Transverse colon (tissue), 4 donors: Measurements from ENCODE around the gene ZNF155.

Experiments used
- CTCF ChIP-seq, 5 experiments: fragments of 200-600 bp in 3 of 5; fragments of 450-650 bp in 2 of 5; sonication (generic) in 3 of 5; IDR thresholded peaks; 1 replicate in 2 of 5; 2 replicates in 3 of 5; pipeline ENCODE4 v1.5.1; 2016 to 2017; ENCODE audit warnings: antibody characterized with exemption in 5 of 5, inconsistent platforms in 3 of 5, mild to moderate bottlenecking in 2 of 5, moderate library complexity in 1 of 5
- EP300 ChIP-seq: sonication (generic); formaldehyde crosslinking; IDR thresholded peaks from one replicate; pipeline ENCODE4 v1.6.1; 2017; ENCODE audit warnings: antibody characterized with exemption, low read depth
- POLR2A ChIP-seq: fragments of 450-650 bp; IDR thresholded peaks from one replicate; pipeline ENCODE4 v1.6.1; 2016; ENCODE audit warnings: antibody characterized with exemption, mild to moderate bottlenecking, moderate library complexity
- POLR2AphosphoS5 ChIP-seq, 3 donors: sonication (generic); formaldehyde crosslinking; IDR thresholded peaks; one replicate each; pipeline ENCODE4 v1.6.1; 2016; ENCODE audit warnings: antibody characterized with exemption in 3 of 3

DNA sequence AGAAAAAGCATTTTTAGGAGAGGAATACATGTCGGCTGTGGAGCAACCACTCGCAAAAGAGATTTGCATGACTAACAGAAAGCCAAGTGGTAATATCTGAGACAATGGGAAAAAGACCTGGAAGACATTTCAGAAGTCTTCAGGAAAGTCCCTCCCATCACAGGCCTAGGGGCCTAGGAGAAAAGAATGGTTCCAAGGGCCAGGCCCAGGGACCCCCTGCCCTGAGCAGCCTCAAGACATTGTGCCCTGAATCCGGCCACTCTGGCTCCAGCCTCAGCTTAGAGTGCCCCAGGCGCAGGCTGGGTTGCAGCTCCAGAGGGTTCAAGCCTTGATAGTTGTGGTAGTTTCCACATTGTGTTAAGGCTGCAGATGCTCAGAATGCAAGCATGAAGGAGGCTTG, 23.6 kb upstream of the ZNF155 start:
- TF ChIP-seq CTCF (IDR thresholded peaks at IDR 0.05) (no peak), POLR2A (no peak), POLR2AphosphoS5 (IDR thresholded peaks at IDR 0.05) (no peak), EP300 (no peak)
